Measurements from ENCODE around the gene ASGR2.

The ASGR2 gene

DNA sequence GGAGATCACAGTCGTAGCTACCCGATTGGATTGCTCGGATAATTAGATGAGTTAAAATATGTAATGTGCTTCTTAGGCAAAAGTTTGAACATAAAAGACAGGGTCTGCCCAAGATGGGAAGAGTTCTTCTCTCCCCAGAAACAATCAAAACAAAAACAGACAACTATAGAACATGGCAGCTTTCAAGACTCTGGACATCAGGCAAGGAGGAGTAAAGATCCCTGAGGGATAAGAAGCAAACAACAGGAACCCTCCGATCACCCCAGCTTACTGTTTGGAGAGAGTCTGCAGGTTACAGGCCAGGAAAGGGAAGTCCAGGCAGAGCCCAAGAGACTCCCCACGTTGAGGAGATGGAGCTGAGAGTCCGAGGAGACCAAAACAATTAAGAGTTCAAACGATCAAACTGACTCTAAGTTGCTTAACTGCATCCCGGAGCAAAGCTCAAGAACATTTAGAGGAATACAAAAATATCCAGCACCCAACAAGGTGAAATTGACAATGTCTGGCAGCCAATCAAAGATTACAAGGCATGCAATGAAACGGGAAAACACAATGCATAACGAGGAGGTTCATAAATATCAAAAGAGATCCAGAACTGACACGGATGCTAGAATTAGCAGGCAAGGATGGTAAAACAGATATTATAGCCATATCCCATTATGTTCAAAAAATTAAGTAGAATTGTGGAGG, 3.9 kb downstream of the ASGR2 start:
- TF ChIP-seq CTCF (IDR thresholded peaks at IDR 0.05; ENCODE audit: borderline replicate concordance, extremely low read depth, low read length, poor library complexity, severe bottlenecking): no peak
- no peak for TF ChIP-seq EZH2 (IDR thresholded peaks at IDR 0.05; ENCODE audit: borderline replicate concordance, low read depth, low read length, severe bottlenecking)
- H3K27ac ChIP-seq (ENCODE audit: low read length): no peak overlapping the region
- H3K36me3 ChIP-seq (ENCODE audit: insufficient read depth, low read length): no peaks in the 10 kb centered on the region
- no peak for ATAC-seq (ENCODE audit: insufficient read depth, low read depth)
- no peak overlapping the region for H2AFZ ChIP-seq (ENCODE audit: low read depth, low read length)
- H3K9me3 ChIP-seq (ENCODE audit: insufficient read depth, low read length, severe bottlenecking): no peaks in the 10 kb centered on the region
- no peak overlapping the region for H3K9ac ChIP-seq (ENCODE audit: low read depth, low read length)
- no peak for DNase-seq
- no peaks in the 10 kb centered on the region for H3K27me3 ChIP-seq (ENCODE audit: insufficient read depth, low read length, poor library complexity)
- no peaks in the 10 kb centered on the region for H3K79me2 ChIP-seq (ENCODE audit: insufficient read depth, low read length)
- no peak overlapping the region for H3K4me3 ChIP-seq (ENCODE audit: low read depth in 1 of 2, low read length in 2 of 2)
- H3K4me2 ChIP-seq (ENCODE audit: insufficient read depth, low read length): no peak overlapping the region
- H4K20me1 ChIP-seq (ENCODE audit: insufficient read depth, low read length): no peaks in the 10 kb centered on the region
- H3K4me1 ChIP-seq (ENCODE audit: insufficient read depth, low read length): no peaks in the 10 kb centered on the region

GRCh38 chr17:7109461-7110322, 4.9 kb downstream of the ASGR2 start:
- Histone ChIP-seq H3K36me3 (ENCODE audit: insufficient read depth, low read length) (no peaks in the 10 kb centered on the region), H3K4me1 (ENCODE audit: insufficient read depth, low read length) (no peaks in the 10 kb centered on the region), H3K9ac (ENCODE audit: low read depth, low read length) (no peak overlapping the region), H3K4me3 (ENCODE audit: low read depth in 1 of 2, low read length in 2 of 2) (no peak overlapping the region), H3K27ac (ENCODE audit: low read length) (no peak overlapping the region), H3K79me2 (ENCODE audit: insufficient read depth, low read length) (no peaks in the 10 kb centered on the region), H3K4me2 (ENCODE audit: insufficient read depth, low read length) (no peak overlapping the region), H3K27me3 (ENCODE audit: insufficient read depth, low read length, poor library complexity) (no peaks in the 10 kb centered on the region), H2AFZ (ENCODE audit: low read depth, low read length) (no peak overlapping the region), H3K9me3 (ENCODE audit: insufficient read depth, low read length, severe bottlenecking) (no peaks in the 10 kb centered on the region), H4K20me1 (ENCODE audit: insufficient read depth, low read length) (no peaks in the 10 kb centered on the region)
- no peak for TF ChIP-seq CTCF (IDR thresholded peaks at IDR 0.05; ENCODE audit: borderline replicate concordance, extremely low read depth, low read length, poor library complexity, severe bottlenecking)
- no peak for TF ChIP-seq EZH2 (IDR thresholded peaks at IDR 0.05; ENCODE audit: borderline replicate concordance, low read depth, low read length, severe bottlenecking)
- no peak for ATAC-seq (ENCODE audit: insufficient read depth, low read depth)
- no peak for DNase-seq

DNA sequence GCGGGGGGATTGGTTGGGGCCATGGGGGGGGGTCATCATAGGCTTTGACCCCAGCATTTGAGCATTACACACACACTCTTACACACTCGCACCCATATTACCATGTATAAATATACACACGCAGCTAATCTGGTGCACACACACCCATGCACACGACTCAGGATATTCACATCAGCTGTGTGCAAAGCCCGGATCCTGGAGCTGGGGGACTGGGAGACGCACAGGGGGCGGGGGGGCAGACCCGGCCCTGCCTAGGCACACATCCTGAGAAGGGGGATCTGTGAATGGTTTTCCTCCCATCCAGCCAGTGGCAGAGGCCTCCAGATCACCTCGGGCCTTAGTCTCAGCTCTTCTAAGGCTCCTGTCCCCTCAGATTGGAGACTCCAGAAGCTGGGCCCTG, 5.6 kb downstream of the ASGR2 start:
- Histone ChIP-seq H2AFZ (ENCODE audit: low read depth, low read length) (no peak overlapping the region), H4K20me1 (ENCODE audit: insufficient read depth, low read length) (no peaks in the 10 kb centered on the region), H3K27me3 (ENCODE audit: insufficient read depth, low read length, poor library complexity) (no peaks in the 10 kb centered on the region), H3K79me2 (ENCODE audit: insufficient read depth, low read length) (no peaks in the 10 kb centered on the region), H3K4me1 (ENCODE audit: insufficient read depth, low read length) (no peaks in the 10 kb centered on the region), H3K4me3 (ENCODE audit: low read depth in 1 of 2, low read length in 2 of 2) (no peak overlapping the region), H3K9ac (ENCODE audit: low read depth, low read length) (no peak overlapping the region), H3K27ac (ENCODE audit: low read length) (no peak overlapping the region), H3K4me2 (ENCODE audit: insufficient read depth, low read length) (no peak overlapping the region), H3K36me3 (ENCODE audit: insufficient read depth, low read length) (no peaks in the 10 kb centered on the region), H3K9me3 (ENCODE audit: insufficient read depth, low read length, severe bottlenecking) (no peaks in the 10 kb centered on the region)
- no peak for ATAC-seq (ENCODE audit: insufficient read depth, low read depth)
- DNase-seq: no peak
- no peak for TF ChIP-seq CTCF (IDR thresholded peaks at IDR 0.05; ENCODE audit: borderline replicate concordance, extremely low read depth, low read length, poor library complexity, severe bottlenecking)
- no peak for TF ChIP-seq EZH2 (IDR thresholded peaks at IDR 0.05; ENCODE audit: borderline replicate concordance, low read depth, low read length, severe bottlenecking)
